HepG2 (cell line): Measurements from ENCODE around the gene MYADML2. TPM values are rescaled to one million over a fixed set of nuclear protein-coding genes. Genes with fewer than 3 reads are reported as not detected.
A peak's percentile ranks its signal among the peaks of the same experiment; 100 is the strongest.

Source experiments
- BATF2 ChIP-seq: sonication (generic); formaldehyde crosslinking; IDR thresholded peaks from 2 replicates; pipeline ENCODE4 v1.8.0; 2022; ENCODE audit warnings: mild to moderate bottlenecking, missing genetic modification reagents, moderate library complexity
- CBFB ChIP-seq: sonication (generic); formaldehyde crosslinking; IDR thresholded peaks from 2 replicates; pipeline ENCODE4 v1.4.0; 2020; ENCODE audit warnings: missing genetic modification reagents
- DMAP1 ChIP-seq: IDR thresholded peaks from 2 replicates; pipeline ENCODE4 v1.6.1; 2016
- JUN ChIP-seq: sonication (generic); formaldehyde crosslinking; IDR thresholded peaks from 2 replicates; pipeline ENCODE4 v1.4.0; 2020; ENCODE audit warnings: mild to moderate bottlenecking, missing genetic modification reagents
- KAT7 ChIP-seq: IDR thresholded peaks from 2 replicates; pipeline ENCODE4 v1.6.1; 2018; ENCODE audit warnings: borderline replicate concordance, missing compliant biosample characterization
- MAX ChIP-seq: IDR thresholded peaks from 2 replicates; pipeline ENCODE4 v1.6.1; 2012; ENCODE audit warnings: inconsistent platforms
- NFATC3 ChIP-seq: sonication (generic); formaldehyde crosslinking; IDR thresholded peaks from 2 replicates; pipeline ENCODE4 v1.5.1; 2020; ENCODE audit warnings: mild to moderate bottlenecking, missing genetic modification reagents
- NFKB2 ChIP-seq: sonication (generic); formaldehyde crosslinking; IDR thresholded peaks from 2 replicates; pipeline ENCODE4 v1.4.0; 2020; ENCODE audit warnings: missing genetic modification reagents, borderline replicate concordance
- NFRKB ChIP-seq: fragments of 450-650 bp; IDR thresholded peaks from 2 replicates; pipeline ENCODE4 v1.6.1; 2017
- ONECUT2 ChIP-seq: sonication (generic); formaldehyde crosslinking; IDR thresholded peaks from 2 replicates; pipeline ENCODE4 v1.4.0; 2020; ENCODE audit warnings: missing genetic modification reagents
- POLR2AphosphoS5 ChIP-seq: IDR thresholded peaks from 2 replicates; pipeline ENCODE4 v1.6.1; 2012; ENCODE audit warnings: low read depth, low read length
- REL ChIP-seq: sonication (generic); formaldehyde crosslinking; conservative IDR thresholded peaks from 2 replicates; pipeline ENCODE4 v1.8.0; 2022; ENCODE audit warnings: mild to moderate bottlenecking, missing genetic modification reagents, moderate library complexity
- SAP130 ChIP-seq: IDR thresholded peaks from 2 replicates; pipeline ENCODE4 v1.6.1; 2016; ENCODE audit warnings: low read depth
- SMYD3 ChIP-seq: sonication (generic); formaldehyde crosslinking; IDR thresholded peaks from 2 replicates; pipeline ENCODE4 v1.8.1; 2023; ENCODE audit warnings: mild to moderate bottlenecking, missing genetic modification reagents
- SRSF1 ChIP-seq: fragments of 200-400 bp; formaldehyde crosslinking; optimal IDR thresholded peaks from 2 replicates; pipeline ENCODE3; 2017; ENCODE audit warnings: mild to moderate bottlenecking, low read depth, low read length, moderate library complexity
- U2AF2 ChIP-seq: fragments of 200-400 bp; formaldehyde crosslinking; IDR thresholded peaks from 2 replicates; pipeline ENCODE4 v1.6.1; 2017; ENCODE audit warnings: low read depth, mild to moderate bottlenecking, low read length
- ZBTB25 ChIP-seq: IDR thresholded peaks from 2 replicates; pipeline ENCODE4 v1.6.1; 2018; ENCODE audit warnings: missing genetic modification reagents
- ZFP41 ChIP-seq: sonication (generic); formaldehyde crosslinking; IDR thresholded peaks from 2 replicates; pipeline ENCODE4 v1.4.0; 2020; ENCODE audit warnings: mild to moderate bottlenecking, missing genetic modification reagents, borderline replicate concordance
- ZGPAT ChIP-seq: IDR thresholded peaks from 2 replicates; pipeline ENCODE4 v1.6.1; 2016; ENCODE audit warnings: mild to moderate bottlenecking
- ZNF124 ChIP-seq: sonication (generic); formaldehyde crosslinking; IDR thresholded peaks from 2 replicates; pipeline ENCODE4 v1.4.0; 2020; ENCODE audit warnings: missing genetic modification reagents
- ZNF24 ChIP-seq: fragments of 450-650 bp; IDR thresholded peaks from 2 replicates; pipeline ENCODE4 v1.6.1; 2017; ENCODE audit warnings: antibody characterized with exemption, mild to moderate bottlenecking
- ZNF326 ChIP-seq: sonication (generic); formaldehyde crosslinking; IDR thresholded peaks from 2 replicates; pipeline ENCODE4 v1.4.0; 2020; ENCODE audit warnings: missing genetic modification reagents, borderline replicate concordance
- ZNF33A ChIP-seq: sonication (generic); formaldehyde crosslinking; IDR thresholded peaks from 2 replicates; pipeline ENCODE4 v1.5.1; 2020; ENCODE audit warnings: missing genetic modification reagents, mild to moderate bottlenecking, moderate library complexity, borderline replicate concordance
- ZNF430 ChIP-seq: sonication (generic); formaldehyde crosslinking; IDR thresholded peaks from 2 replicates; pipeline ENCODE4 v1.9.0; 2021; ENCODE audit warnings: mild to moderate bottlenecking, missing genetic modification reagents
- ZNF564 ChIP-seq: sonication (generic); formaldehyde crosslinking; IDR thresholded peaks from 2 replicates; pipeline ENCODE4 v1.8.1; 2023; ENCODE audit warnings: mild to moderate bottlenecking, missing genetic modification reagents
- ZNF616 ChIP-seq: sonication (generic); formaldehyde crosslinking; IDR thresholded peaks from 2 replicates; pipeline ENCODE4 v1.5.0; 2020; ENCODE audit warnings: low read depth, mild to moderate bottlenecking, missing genetic modification reagents
- ZNF629 ChIP-seq: sonication (generic); formaldehyde crosslinking; conservative IDR thresholded peaks from 2 replicates; pipeline ENCODE4 v1.5.0; 2020; ENCODE audit warnings: missing genetic modification reagents
- ZNF710 ChIP-seq: sonication (generic); formaldehyde crosslinking; IDR thresholded peaks from 2 replicates; pipeline ENCODE4 v1.5.0; 2020; ENCODE audit warnings: mild to moderate bottlenecking, missing genetic modification reagents, borderline replicate concordance
- polyA plus RNA-seq, 8 experiments: library from polyadenylated mRNA; depleted of rRNA in 3 of 8; stranded (reverse) in 7 of 8; unstranded in 1 of 8; fragments of >200 nt; fragmentation: Illumina TruSeq in 4 of 8; extraction: Trizol in 4 of 8; gene quantifications; 2 replicates each; pipeline versions ENCODE4 v1.2.1 to v1.2.3, GENCODE V29; 2011 to 2016; ENCODE audit warnings: low read depth in 4 of 8, missing spikeins in 1 of 8, mixed read lengths in 1 of 8; ENCODE audit not compliant: insufficient read depth in 1 of 8
- total RNA-seq, 5 experiments: library from RNA; depleted of rRNA; stranded (reverse); fragments of >200 nt; fragmentation: Illumina TruSeq; extraction: Trizol; gene quantifications; 2 replicates each; pipeline ENCODE4 v1.2.3, GENCODE V29; 2016; ENCODE audit warnings: low read depth in 1 of 5

The MYADML2 gene
- total and polyA plus RNA-seq, 2 of the 13 experiments (the other 11 are each of a cell fraction or from before 2014, with no cell fraction given): not detected

- peak; percentile 36; the same call in 1 of the 2 replicates for TF ChIP-seq POLR2AphosphoS5
- TF ChIP-seq ZNF710 (CRISPR knock-in tag): no peak
- no peak for TF ChIP-seq U2AF2
- no peak for TF ChIP-seq ZNF629
- TF ChIP-seq NFKB2: no peak
- TF ChIP-seq ZFP41 (CRISPR knock-in tag): no peak
- no peak for TF ChIP-seq REL (CRISPR knock-in tag)
- no peak for TF ChIP-seq SRSF1
- no peak for TF ChIP-seq ONECUT2 (CRISPR knock-in tag)
- TF ChIP-seq ZNF430 (CRISPR knock-in tag): no peak
- TF ChIP-seq ZNF33A: no peak
- no peak for TF ChIP-seq ZNF564 (CRISPR knock-in tag)
- no peak for TF ChIP-seq JUN (CRISPR knock-in tag)
- no peak for TF ChIP-seq BATF2 (CRISPR knock-in tag)
- TF ChIP-seq KAT7: peak; percentile 85; the same call in 1 of the 2 replicates
- TF ChIP-seq DMAP1: peak; percentile 48; the same call in 1 of the 2 replicates
- TF ChIP-seq ZGPAT (CRISPR knock-in tag): no peak
- no peak for TF ChIP-seq ZBTB25 (CRISPR knock-in tag)
- TF ChIP-seq ZNF124 (CRISPR knock-in tag): no peak
- no peak for TF ChIP-seq SMYD3 (CRISPR knock-in tag)
- TF ChIP-seq MAX: peak; percentile 34; the same call in 1 of the 2 replicates
- TF ChIP-seq CBFB: no peak
- peak; percentile 72 for TF ChIP-seq SAP130 (CRISPR knock-in tag)
- TF ChIP-seq NFRKB: no peak
- no peak for TF ChIP-seq ZNF616
- no peak for TF ChIP-seq ZNF326
- no peak for TF ChIP-seq NFATC3 (CRISPR knock-in tag)
- no peak for TF ChIP-seq ZNF24
Measured at GRCh38 chr17:81916234-81917001, 30.6 kb downstream of the MYADML2 start (continued).
